ENCODE data around the gene GGTLC3.
"Not testable (repeated sequence)": the region's sequence is repeated elsewhere in the genome, so short reads cannot be mapped to it uniquely, and the experiment has no call there.

GGTLC3 gene

DNA sequence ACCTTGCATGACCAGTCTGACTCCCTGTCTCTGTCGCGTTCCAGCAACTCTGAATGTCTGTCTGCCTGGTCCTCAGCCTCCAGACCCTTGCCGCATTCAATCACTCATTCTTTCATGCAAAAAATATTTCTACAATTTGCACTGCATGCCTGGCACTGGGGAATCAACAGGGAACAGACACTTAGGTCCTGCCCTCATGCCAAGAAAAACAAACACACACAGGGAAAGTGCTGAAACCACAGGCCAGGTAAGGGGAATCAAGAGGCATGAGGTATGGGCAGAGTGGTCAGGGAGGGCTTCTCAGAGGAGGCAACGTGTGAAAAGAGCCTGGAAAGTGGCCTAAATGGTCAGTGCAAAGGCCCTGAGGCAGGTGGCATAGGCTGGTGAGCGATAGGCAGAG lies at the start of gene GGTLC3:
Gene GGTLC3, minus strand, starts transcription at position 101 of the 400 bp plus-strand sequence. CDS start 264 bp downstream, outside the sequence.
- DNase-seq = not testable (repeated sequence)

DNA sequence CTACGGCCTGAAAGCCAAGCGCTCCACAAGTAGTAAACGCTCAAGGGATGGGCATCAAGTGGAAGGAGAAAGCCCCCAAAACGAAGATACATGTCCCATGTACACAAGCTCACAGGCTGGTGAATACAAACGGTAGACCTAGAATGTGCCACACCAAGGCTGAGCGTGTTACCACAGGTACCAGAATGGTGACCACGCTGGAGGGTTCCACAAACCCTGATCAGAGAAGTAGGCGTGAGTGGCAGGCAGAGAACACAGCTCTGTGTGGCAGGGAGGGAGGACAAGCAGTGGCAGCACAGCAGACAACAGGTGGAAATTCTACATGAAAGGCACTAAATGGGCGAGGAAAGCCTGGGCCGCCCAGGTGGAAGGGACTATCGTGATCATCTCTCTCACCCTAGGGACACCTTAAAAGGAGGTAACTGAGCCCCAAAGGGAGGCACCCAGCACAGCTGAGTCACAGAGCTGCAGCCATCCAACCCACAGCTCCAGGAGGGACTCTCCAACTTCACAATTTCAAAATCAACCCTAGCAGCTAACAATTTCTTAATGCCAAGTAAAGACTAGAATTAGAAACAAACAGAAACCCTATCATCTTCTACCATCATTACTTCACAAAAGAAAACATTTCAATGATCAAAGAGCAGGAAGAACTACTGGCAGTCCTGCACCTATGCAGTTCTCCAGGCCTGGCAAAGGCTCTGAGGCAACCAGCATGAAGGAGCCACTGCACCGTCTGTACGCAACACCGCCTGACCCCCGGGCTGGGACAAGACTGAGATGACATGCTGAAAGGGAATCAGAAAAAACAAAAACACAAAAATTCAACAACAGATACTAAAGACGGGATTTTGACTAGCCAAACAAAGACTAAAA lies 42.4 kb upstream of the GGTLC3 start:
- not testable (repeated sequence) for DNase-seq

DNA sequence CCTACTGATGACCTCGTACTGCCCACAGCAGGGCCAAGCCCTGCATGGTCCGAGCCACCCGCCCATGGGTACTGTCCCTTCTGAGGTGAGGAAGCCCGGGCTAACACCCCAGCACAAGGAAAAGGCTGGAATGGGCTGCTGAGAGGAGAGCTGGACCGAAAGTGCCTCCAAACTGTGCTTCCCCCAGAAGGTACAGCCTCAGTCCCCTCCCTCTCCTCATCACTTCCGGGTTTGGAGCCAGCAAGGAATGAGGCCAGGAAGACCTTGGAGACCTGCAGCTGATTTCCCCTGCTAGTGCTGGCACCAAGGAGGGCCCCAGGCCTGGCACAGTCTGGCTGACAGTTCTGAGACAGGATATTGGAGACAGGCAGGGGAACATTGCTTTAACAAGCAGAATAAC lies 41.0 kb upstream of the GGTLC3 start:
- DNase-seq = not testable (repeated sequence)

DNA sequence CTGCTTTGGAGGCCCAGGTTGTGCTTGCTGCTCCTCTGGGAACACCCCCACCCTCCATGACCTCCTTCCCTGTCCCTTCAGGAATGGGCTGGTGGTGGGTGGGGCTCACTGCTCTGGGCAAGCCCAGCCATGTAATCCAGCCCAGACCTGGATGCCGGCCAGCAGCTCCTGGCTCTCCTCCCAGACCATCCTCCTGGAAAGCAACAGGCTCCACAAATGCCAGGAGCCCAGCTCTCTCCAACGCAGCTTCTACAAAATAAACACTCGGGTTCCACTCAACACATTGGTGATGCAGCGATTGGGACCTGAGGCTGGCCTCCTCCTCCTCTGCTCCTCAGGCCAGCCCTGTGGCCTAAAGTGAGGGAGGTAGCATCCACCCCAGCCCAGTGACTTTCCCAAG lies 40.6 kb upstream of the GGTLC3 start:
- not testable (repeated sequence) for DNase-seq

DNA sequence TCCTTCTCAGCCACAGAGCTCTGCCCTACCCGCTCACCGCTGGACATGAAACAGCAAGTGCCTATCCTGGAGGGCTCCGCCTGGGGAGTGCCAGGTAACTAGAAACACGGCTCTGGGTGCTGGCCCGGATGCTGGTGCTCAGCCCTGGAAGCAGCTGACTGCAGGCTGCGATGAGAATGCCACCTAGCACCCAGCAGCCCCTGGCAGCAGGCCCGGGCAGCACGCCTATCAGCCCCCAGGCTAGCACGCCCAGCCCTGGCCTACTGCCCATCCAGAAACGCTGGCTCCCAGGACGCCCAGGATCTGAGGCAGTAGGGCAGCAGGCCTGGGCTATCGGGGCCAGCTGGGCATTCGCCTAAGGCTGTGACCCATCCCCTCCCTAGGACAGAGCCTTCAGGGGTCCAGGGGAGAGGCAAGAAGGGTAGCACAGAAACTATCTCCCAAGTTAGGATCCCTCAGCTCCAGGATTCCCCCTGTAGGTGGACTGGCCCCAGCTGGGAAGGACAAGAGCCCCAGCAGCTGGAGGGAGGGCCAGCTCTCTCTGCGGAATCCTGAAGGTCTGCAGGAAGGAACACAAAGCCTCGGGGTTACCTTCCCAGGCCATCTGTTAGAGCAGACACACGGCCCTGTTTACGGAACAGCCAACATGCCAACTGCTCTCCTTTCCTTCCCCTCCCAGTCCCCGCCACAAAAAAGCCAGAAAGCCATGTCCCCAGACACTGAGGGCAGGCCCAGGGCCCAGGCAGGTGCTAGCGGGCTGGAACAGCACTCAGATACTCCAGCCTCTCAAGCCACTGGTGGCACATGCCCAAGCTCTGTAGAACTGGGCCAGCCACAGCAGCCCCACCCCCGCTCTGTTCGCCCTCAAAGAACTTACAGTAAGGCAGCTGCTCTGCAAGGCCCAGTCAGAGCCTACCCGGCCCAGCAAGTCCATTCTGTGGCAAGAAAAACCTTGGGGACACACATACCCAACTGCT lies 36.6 kb upstream of the GGTLC3 start:
- not testable (repeated sequence) for DNase-seq

DNA sequence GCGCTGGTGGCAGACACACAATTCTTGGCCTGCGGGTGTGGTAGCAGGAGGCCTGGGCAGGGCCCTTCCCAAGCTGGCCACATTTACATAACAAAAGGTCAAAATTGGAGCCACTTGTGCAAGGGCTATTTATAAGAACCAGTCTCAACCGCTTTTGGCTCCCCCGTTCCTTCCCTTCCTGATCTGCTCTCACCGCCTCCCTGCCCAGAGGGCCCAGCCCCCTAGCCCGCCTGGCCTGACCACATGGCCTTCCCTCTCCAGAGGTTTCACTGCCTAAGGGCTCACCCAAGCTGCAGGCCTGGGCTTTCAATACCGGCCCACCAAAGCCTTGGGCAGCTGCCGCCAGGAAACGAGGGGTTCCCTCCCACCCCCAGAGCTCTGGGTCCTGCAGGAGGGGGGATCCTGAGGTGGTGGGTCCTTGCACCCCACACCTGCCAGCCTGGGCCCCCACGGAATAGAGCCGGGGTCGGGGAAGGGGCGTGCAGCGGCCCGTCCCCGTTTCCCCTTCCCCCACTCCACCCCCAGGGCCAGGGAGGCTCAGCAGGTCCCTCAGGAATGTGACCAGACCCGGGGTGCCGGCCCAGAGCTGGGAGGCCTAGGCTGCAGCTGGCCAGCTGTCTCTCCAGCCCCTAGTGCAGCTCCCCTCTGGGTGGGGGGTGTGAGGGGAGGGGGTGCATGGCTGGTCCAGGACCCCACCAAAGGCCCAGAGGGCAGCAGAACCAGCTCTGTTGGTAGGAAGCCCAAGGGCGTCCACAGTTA lies 35.1 kb upstream of the GGTLC3 start:
- not testable (repeated sequence) for DNase-seq

DNA sequence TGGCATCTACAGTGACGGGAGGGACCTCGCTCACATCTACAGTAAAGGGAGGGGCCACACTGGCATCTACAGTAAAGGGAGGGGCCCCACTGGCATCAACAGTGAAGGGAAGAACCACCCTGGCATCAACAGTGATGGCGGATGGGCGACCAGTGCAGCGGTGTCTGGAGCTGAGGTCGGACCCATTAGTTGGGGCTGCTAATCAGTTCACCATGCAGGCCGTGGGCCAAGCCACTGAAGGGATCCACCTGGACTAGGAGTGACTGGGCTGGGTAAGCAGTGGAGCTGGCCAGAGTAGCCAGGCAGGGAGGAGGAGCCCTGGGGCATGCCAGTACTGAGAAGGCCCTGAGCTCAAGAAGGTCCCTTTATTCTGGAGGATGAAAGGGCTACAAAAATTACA lies 33.1 kb upstream of the GGTLC3 start:
- DNase-seq = not testable (repeated sequence)

DNA sequence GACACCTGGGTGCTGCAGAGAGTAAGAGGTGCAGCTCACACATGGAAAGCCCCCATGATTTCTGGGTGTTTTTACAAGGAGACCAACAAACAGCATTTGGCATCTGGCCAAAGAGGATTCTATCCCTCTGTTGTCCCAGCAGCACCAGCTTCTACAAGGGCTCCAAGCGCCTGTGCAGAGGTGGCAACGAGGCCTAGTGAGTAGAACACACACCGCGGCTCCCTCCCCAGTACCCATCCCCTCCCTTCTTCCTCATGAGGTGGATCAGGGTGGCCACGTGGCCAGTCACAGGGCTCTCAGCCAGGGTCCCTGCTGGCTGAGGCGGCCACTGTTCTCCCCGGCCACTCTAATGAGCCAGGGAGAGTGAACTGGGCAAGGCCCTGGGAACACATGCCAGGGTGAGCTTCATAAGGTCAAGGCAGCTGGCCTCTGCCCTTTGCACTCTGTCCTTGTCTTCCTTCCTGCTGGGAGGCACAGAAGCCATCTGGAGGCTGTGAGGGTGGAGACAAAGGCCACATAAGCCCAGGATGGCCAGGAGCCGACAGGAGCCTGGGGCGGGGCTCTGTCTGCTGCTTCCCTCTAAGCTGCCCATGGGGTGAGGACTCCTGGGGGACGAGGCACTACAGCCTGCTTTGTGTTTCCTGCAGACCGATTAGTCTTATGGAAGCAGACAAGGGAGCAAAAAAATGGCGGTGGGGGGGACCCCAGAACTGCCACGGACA lies 31.7 kb upstream of the GGTLC3 start:
- DNase-seq = not testable (repeated sequence)

DNA sequence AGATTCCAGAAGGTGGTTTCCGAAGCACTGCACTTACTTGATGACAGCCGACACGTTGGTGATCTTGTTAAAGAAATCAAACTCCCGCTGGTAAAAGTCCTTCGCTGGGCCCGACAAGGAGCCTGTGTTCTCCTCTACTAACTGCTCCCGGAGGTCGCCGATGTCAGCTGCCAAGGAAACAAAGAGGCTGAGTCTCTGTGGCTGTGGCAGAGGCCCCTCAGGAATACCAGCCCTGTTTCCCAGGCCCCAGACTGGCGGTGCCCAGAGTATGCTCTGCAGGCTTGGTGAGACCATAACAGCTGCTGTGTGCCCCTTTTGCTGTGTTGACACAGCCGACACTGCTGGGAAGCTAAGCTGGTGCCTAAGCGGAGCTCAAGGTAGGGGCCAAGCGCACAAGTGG lies 26.7 kb upstream of the GGTLC3 start:
- not testable (repeated sequence) for DNase-seq

DNA sequence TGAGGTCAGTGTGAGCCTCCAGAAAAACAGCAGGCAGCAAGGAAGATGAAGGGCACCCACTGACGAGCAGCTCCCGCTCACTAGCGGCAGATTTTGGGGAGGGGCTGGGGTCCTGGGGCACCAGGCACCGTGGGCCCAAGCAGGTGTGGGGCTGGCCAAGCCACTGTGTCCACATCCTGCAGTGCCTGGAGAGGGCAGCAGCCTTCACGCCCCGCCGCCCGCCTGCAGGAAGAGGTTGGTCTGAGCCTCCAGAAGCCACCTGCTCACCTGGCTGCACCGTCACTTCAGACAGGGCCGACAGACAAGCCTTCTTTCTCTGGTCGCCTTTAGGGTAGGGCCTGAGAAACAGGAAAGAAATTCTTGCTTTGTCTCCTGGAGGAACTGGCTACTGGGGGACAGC lies 25.4 kb upstream of the GGTLC3 start:
- not testable (repeated sequence) for DNase-seq

DNA sequence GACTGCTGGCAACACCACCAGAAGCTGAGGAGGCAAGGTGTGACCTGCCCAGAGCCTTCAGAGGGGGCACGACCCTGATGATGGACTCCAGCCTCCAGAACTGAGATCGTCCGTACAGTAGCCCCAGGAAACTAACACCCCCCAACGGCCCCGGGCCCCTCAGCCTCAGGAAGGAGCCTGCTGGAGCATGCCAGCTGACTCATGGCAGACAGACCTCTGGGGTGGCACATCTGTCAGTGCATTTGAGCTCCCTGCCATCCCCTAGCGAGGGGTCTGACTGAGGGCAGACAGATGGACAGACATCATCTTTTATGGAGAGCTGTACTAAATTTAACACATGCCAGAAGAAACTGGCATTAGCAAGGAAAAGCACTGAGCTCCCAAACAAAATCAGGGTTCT lies 22.0 kb upstream of the GGTLC3 start:
- DNase-seq = not testable (repeated sequence)

DNA sequence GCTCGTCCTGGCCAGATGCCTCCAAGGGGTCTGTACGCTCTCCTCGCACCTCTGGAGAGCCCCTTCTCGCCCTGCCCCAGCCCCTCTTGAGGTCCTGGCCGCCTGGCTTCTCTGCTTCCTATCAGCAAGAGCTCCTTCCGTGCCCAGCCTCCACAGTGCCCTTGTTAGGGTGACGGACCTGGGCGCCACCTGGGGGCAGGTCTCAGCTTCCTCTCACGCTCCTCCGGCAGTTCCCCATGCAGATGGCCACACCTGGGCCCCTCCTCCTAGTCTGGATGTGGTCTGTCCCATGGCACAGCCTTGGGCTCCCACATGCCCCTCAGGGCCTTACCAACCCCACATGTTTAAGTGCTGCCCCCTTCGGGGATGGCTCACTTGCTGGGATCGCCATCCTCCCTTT lies 16.4 kb upstream of the GGTLC3 start:
- DNase-seq = not testable (repeated sequence)

DNA sequence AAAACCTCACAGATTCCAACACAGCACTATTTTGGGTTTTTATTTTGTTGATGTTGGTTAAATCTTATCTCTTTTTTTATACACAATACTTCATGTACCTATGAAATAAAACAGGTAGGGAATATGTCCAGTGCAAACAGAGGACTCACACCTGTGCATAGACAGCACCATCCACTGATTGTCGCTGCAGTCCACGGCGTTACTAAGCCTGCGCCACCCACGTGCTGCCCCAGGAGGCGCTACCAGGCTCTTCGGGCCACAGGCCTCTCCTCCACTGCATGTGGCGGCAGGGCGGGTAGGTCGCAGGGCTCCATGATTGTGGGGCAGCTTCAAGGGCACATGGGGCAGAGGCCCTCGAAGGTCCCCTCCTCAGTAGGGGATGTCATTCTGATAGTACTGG lies 15.7 kb upstream of the GGTLC3 start:
- not testable (repeated sequence) for DNase-seq

DNA sequence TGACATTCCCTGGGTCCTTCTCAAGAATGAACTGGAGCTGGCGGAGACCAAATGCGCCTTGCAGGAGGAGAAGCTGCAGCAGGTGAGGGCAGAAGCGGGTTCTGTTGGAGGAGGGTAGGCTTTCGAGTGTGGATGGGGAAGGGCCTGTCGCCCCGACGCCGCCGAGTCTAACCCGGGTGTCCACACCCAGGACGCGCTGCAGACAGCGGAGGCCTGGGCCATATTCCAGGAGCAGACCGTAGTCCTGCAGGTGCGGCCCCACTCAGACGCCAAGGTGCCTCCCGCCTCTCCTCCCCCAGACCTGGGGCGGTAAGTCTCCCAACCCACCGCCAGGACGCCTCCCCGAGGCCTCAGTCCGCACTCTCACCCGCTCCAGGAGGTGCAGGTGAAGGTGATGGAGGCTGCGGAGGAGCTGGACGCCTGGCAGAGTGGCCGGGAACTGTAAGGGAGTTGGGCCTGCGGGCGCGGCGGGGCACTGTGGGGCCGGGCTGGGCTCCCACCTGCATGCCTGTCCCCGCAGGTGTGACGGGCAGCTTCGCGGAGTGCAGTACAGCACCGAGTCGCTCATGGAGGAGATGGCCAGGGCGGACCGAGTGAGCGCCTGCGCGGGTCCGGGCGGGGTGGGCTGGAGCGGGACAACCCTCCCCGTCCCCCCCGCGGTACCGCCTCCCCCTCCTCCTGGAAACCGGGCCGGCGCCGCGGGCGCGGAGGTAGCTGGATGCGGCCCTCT lies 11.6 kb upstream of the GGTLC3 start:
- not testable (repeated sequence) for DNase-seq

DNA sequence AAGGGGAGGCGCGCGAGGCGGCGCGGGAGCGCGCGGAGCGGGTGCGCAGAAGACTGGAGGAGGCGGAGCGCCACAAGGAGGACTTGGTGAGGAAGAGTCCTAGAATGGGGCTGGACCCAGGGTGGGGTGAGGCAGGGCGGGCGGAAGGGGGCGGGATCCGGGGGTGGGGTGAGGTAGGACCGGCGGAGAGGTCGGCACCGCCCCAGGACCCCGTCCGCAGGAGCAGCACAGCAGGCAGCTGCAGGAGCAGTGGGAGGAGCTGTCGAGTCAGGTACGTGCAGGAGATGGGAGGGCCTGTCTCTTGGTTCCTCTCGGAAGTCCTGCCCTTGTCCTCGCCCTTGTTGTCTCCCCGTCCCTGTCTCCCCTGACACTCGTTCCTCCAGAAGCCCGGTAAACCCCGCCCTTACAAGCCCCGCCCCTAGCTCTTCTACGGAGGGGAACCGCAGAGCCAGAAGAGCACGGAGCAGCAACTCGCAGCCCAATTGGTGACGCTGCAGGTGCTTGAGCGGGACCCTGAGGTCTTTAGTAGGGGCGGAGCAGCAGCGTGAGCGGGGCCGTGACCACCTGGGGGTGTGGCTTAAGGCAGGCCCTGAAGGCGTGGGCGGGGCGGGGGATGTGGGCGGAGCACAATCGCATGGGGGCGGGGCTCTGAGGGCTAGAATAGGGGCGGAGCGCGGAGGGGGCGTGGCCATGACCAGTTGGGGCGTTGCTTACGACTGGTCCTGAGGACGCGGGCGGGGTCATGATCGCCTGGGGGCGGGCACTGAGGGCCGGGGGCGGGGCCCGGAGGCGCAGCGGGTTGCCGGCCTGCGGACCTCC lies 10.8 kb upstream of the GGTLC3 start:
- not testable (repeated sequence) for DNase-seq

DNA sequence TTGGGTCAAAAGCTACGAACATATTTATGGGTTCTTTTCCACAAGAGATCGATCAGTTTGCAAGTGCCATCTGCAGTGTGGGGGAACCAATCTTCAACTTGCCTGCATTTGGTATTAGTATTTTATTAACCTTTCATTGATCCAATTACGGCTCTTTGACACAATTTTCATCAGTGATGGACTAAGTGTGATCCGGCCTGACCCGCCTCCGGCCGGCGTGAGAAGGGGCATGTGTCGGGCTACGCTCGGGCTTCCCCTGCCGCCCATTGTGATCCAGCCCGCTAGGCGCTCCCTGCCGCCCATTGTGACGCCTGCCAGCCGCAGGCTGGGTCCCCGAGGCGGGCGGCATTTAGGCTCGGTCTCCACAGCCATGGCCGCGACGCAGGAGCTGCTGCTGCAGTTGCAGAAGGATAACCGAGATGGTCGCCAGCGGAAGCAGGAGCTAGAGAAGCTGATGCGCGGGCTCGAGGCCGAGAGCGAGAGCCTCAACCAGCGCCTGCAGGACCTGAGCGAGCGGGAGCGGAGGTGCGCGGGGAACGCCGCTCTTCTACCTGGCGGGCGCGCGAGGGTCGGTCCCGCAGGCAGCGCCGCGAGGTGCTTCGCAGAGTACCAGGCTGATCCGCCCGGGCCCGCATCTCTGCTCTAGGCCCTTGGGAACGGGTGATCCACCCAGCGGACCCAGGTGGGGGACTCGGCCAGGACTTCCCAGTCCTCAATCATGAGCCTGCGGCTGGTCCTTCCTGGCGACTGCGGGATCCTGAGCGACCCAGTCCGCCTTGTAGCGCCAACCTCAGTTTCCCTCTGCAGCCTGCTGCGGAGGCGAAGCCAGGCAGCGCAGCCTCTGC lies 10.0 kb upstream of the GGTLC3 start, which contains the start of gene TMEM191B:
Gene TMEM191B, plus strand, starts transcription at position 51 of the 845 bp plus-strand sequence. Its CDS starts 179 bp downstream, at position 230.
- not testable (repeated sequence) for DNase-seq

DNA sequence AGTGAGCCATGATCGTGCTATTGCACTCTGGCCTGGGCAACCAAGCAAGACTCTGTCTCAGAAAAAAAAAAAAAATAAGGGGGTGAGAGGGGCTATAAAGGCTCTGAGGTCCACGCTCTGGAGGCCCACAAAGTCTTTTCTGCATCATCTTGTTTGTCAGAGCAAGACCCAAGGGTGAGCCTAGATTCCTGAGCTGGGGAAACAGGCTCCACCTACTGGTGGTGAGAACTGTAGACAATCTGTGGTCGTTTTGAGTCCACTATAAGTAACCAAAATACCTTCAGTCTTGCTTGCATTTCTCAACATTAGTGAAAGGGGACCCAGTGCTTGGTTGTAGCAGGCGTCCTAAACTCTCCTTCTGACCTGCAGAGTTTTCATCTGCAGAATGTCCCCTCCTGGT lies 5.4 kb upstream of the GGTLC3 start:
- not testable (repeated sequence) for DNase-seq

DNA sequence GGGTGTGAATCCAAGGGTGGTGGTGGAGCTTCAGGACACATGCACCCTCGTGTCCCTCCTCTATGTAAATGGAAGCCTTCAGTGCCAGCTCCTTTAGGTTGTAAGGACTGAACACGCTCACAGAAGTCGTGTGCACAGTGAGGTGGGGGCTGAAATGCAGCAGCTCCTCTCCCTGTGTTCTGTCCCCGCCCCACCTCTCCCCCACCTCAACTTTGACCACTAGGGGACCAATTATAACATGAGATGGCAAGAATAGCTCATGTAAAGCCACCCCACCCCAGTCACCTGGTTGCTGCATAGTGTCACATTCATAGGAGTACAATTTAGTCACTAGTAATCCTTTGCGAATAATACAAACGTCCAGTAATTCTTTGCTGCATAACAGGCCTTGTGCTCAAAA lies 4.8 kb upstream of the GGTLC3 start:
- DNase-seq = not testable (repeated sequence)

DNA sequence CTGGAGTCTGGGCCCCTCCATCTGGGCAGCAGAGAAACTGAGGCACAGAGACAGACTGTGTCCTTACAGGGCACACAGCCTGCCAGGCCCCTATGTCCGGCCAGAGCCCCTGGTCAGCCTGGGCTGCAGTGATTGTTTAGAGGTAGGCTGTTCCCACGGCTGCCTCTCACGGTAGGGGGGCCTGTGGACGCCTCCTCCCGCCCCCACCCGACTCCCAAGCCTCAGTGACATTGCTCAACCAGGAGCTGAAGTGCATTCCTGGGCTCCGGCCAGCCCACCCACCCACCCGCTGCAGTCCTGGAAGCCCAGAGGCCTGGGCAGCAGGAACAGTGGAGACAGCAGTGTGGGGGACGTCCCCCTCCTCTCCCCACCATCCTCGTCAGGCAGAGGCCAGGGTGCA lies 4.5 kb downstream of the GGTLC3 start:
- not testable (repeated sequence) for DNase-seq

All from activated naive CD4-positive, alpha-beta T cell (primary cell).